IMR-90 (cell line): Measurements from ENCODE around the gene CCND3. TPM values are rescaled to one million over a fixed set of nuclear protein-coding genes. Genes with fewer than 3 reads are reported as not detected.

Source experiments
- ATAC-seq: fragments of 200-7000 bp; cut with Tn5 transposase; 2 replicates; pipeline ENCODE4 v1.9.1; 2020; ENCODE audit warnings: low read depth, mild to moderate bottlenecking, moderate library complexity
- BruUV-seq: library from RNA; stranded (reverse); fragments of 400-500 nt; replicated peaks from 2 replicates; lab custom pipeline; 2021; lab: Mats Ljungman, UMichigan
- CTCF ChIA-PET: fragments of 300-600 bp; formaldehyde crosslinking; extraction: SDS; loops from one replicate; lab custom pipeline; 2021; ENCODE audit warnings: antibody characterized with exemption; lab: Yijun Ruan, JAX
- POLR2A ChIA-PET: fragments of 300-600 bp; sonication (Branson Sonifier 250); formaldehyde crosslinking; loops from one replicate; lab custom pipeline; 2022; ENCODE audit warnings: antibody characterized with exemption; ENCODE audit not compliant: unreplicated experiment; lab: Charles Lee
- DNase-seq: peaks from one replicate; pipeline ENCODE4 v3.0.0; 2013
- H2AFZ ChIP-seq: replicated peaks from 2 replicates; pipeline ENCODE3; 2013; ENCODE audit warnings: low read length, mild to moderate bottlenecking; ENCODE audit not compliant: poor library complexity
- H2AK5ac ChIP-seq: 2 replicates; pipeline ENCODE4 v1.6.1; 2013; ENCODE audit warnings: low read depth, low read length, inconsistent platforms
- H2AK9ac ChIP-seq: replicated peaks from 2 replicates; pipeline ENCODE3; 2013; ENCODE audit warnings: mild to moderate bottlenecking, low read depth, low read length, moderate library complexity; ENCODE audit not compliant: poor library complexity
- H2BK120ac ChIP-seq: 2 replicates; pipeline ENCODE4 v1.6.1; 2013; ENCODE audit warnings: low read depth, low read length, inconsistent platforms
- H2BK15ac ChIP-seq: 3 replicates; pipeline ENCODE4 v1.6.1; 2013; ENCODE audit warnings: low read depth, low read length, inconsistent platforms
- H2BK20ac ChIP-seq: 2 replicates; pipeline ENCODE4 v1.6.1; 2013; ENCODE audit warnings: low read depth, mild to moderate bottlenecking, inconsistent platforms, low read length, moderate library complexity
- H2BK5ac ChIP-seq: 2 replicates; pipeline ENCODE4 v1.6.1; 2013; ENCODE audit warnings: mild to moderate bottlenecking, low read depth, low read length, inconsistent platforms; ENCODE audit not compliant: poor library complexity, severe bottlenecking
- H3K14ac ChIP-seq: replicated peaks from 2 replicates; pipeline ENCODE4 v1.6.1; 2013; ENCODE audit warnings: low read depth, low read length, inconsistent platforms
- H3K18ac ChIP-seq: 2 replicates; pipeline ENCODE4 v1.6.1; 2013; ENCODE audit warnings: low read depth, low read length, control low read depth
- H3K23ac ChIP-seq: 2 replicates; pipeline ENCODE4 v1.6.1; 2013; ENCODE audit warnings: low read depth, low read length, inconsistent platforms
- H3K27ac ChIP-seq: 2 replicates; pipeline ENCODE4 v1.5.1; 2013; ENCODE audit warnings: mild to moderate bottlenecking, control low read depth, low read length; ENCODE audit not compliant: insufficient read depth
- H3K27me3 ChIP-seq: 2 replicates; pipeline ENCODE4 v1.6.1; 2013; ENCODE audit warnings: low read length; ENCODE audit not compliant: control insufficient read depth, insufficient read depth
- H3K36me3 ChIP-seq: 2 replicates; pipeline ENCODE4 v1.6.1; 2013; ENCODE audit warnings: low read length, mixed read lengths; ENCODE audit not compliant: control insufficient read depth, insufficient read depth
- H3K4ac ChIP-seq: 2 replicates; pipeline ENCODE4 v1.6.1; 2013; ENCODE audit warnings: low read depth, low read length, inconsistent platforms
- H3K4me1 ChIP-seq: 2 replicates; pipeline ENCODE4 v1.6.1; 2013; ENCODE audit warnings: low read length, mixed read lengths; ENCODE audit not compliant: control insufficient read depth, insufficient read depth
- H3K4me2 ChIP-seq: 2 replicates; pipeline ENCODE4 v1.6.1; 2013; ENCODE audit warnings: low read depth, mild to moderate bottlenecking, control low read depth, low read length, moderate library complexity
- H3K4me3 ChIP-seq: 2 replicates; pipeline ENCODE4 v1.5.1; 2013; ENCODE audit warnings: low read depth, mild to moderate bottlenecking, control low read depth, low read length, moderate library complexity; ENCODE audit not compliant: insufficient read depth
- H3K56ac ChIP-seq: 2 replicates; pipeline ENCODE4 v1.6.1; 2013; ENCODE audit warnings: low read length, inconsistent platforms; ENCODE audit not compliant: insufficient read depth; ENCODE audit errors: extremely low read depth
- H3K79me1 ChIP-seq, 2 experiments: 2 replicates each; pipeline ENCODE4 v1.6.1; 2013; ENCODE audit warnings: low read length in 2 of 2, inconsistent platforms in 1 of 2, low read depth in 1 of 2
- H3K9ac ChIP-seq: 2 replicates; pipeline ENCODE4 v1.6.1; 2013; ENCODE audit warnings: low read depth, low read length, control low read depth
- H3K9me1 ChIP-seq: 2 replicates; pipeline ENCODE4 v1.6.1; 2013; ENCODE audit warnings: low read length, inconsistent platforms; ENCODE audit not compliant: insufficient read depth
- H3K9me3 ChIP-seq: 2 replicates; pipeline ENCODE4 v1.6.1; 2013; ENCODE audit warnings: low read length; ENCODE audit not compliant: control insufficient read depth, insufficient read depth
- H4K20me1 ChIP-seq: 2 replicates; pipeline ENCODE4 v1.6.1; 2013; ENCODE audit warnings: low read length, inconsistent platforms; ENCODE audit not compliant: insufficient read depth
- H4K5ac ChIP-seq: 2 replicates; pipeline ENCODE4 v1.6.1; 2013; ENCODE audit warnings: mild to moderate bottlenecking, low read depth, low read length, control low read depth
- H4K8ac ChIP-seq, 2 experiments: 2 replicates each; pipeline ENCODE4 v1.6.1; 2013; ENCODE audit warnings: low read depth in 2 of 2, low read length in 2 of 2, control low read depth in 1 of 2, inconsistent platforms in 1 of 2
- H4K91ac ChIP-seq: 2 replicates; pipeline ENCODE4 v1.6.1; 2013; ENCODE audit warnings: low read depth, low read length, inconsistent platforms; ENCODE audit not compliant: insufficient read depth
- BHLHE40 ChIP-seq: fragments of 150-350 bp; IDR thresholded peaks from 2 replicates; pipeline ENCODE4 v1.6.1; 2016; ENCODE audit warnings: mild to moderate bottlenecking, low read depth, low read length
- CTCF ChIP-seq: conservative IDR thresholded peaks from 2 replicates; pipeline ENCODE4 v1.5.1; 2012; ENCODE audit warnings: mild to moderate bottlenecking, low read depth, low read length, improper control_type of control experiment
- FOS ChIP-seq: fragments of 150-350 bp; IDR thresholded peaks from 2 replicates; pipeline ENCODE4 v1.6.1; 2016; ENCODE audit warnings: low read depth, low read length
- MAFK ChIP-seq: IDR thresholded peaks from 2 replicates; pipeline ENCODE4 v1.6.1; 2012; ENCODE audit warnings: low read depth, low read length, improper control_type of control experiment
- MAZ ChIP-seq: IDR thresholded peaks from 2 replicates; pipeline ENCODE4 v1.6.1; 2012; ENCODE audit warnings: low read depth, mild to moderate bottlenecking, low read length, improper control_type of control experiment, moderate library complexity, borderline replicate concordance
- MXI1 ChIP-seq: IDR thresholded peaks from 2 replicates; pipeline ENCODE4 v1.6.1; 2012; ENCODE audit warnings: low read depth, mild to moderate bottlenecking, low read length, moderate library complexity, borderline replicate concordance
- NFE2L2 ChIP-seq: fragments of 150-350 bp; IDR thresholded peaks from 2 replicates; pipeline ENCODE4 v1.6.1; 2016; ENCODE audit warnings: low read depth, mild to moderate bottlenecking, low read length
- POLR2A ChIP-seq: IDR thresholded peaks from 2 replicates; pipeline ENCODE4 v1.6.1; 2012; ENCODE audit warnings: mild to moderate bottlenecking, low read depth, low read length
- RAD21 ChIP-seq: IDR thresholded peaks from 2 replicates; pipeline ENCODE4 v1.6.1; 2012; ENCODE audit warnings: low read length, improper control_type of control experiment
- RFX5 ChIP-seq: IDR thresholded peaks from 2 replicates; pipeline ENCODE4 v1.8.0; 2012; ENCODE audit warnings: low read depth, mild to moderate bottlenecking, low read length, moderate library complexity
- SMC3 ChIP-seq: fragments of 150-350 bp; IDR thresholded peaks from 2 replicates; pipeline ENCODE4 v1.6.1; 2016; ENCODE audit warnings: low read depth, mild to moderate bottlenecking, antibody characterized with exemption, low read length, moderate library complexity
- USF2 ChIP-seq: fragments of 150-350 bp; IDR thresholded peaks from 2 replicates; pipeline ENCODE4 v1.6.1; 2017; ENCODE audit warnings: mild to moderate bottlenecking, antibody characterized with exemption, low read length, low read depth
- WGBS, 2 experiments: methylation state at CpG; one replicate each; pipeline versions ENCODE4 v1.1.5 to v1.1.7; 2013; ENCODE audit warnings: missing lambda C conversion rate in 2 of 2; ENCODE audit not compliant: insufficient read length in 1 of 2; ENCODE audit errors: extremely low coverage in 2 of 2; 5-methylcytosine and 5-hydroxymethylcytosine counted together
- dilution Hi-C: fragments of 300-500 bp; cut with HindIII; formaldehyde crosslinking; loops from one replicate; pipeline ENCODE4 v1.14.3; 2018; ENCODE audit warnings: low sequenced_read_pairs; ENCODE audit not compliant: unreplicated experiment
- in situ Hi-C: fragments of 300-500 bp; cut with MboI; formaldehyde crosslinking; loops from 3 replicates; pipeline ENCODE4 v1.14.3; 2019; ENCODE audit warnings: low sequenced_read_pairs, inconsistent platforms, mixed read lengths
- intact Hi-C: fragments of 100-400 bp; cut with micrococcal nuclease; formaldehyde crosslinking; loops from 2 replicates; pipeline ENCODE4 v1.10.0; 2022
- polyA plus RNA-seq, 3 experiments: library from polyadenylated mRNA; depleted of rRNA; stranded (reverse); fragments of >200 nt; gene quantifications; 2 replicates each; pipeline ENCODE4 v1.2.3, GENCODE V29; 2012; ENCODE audit warnings: low replicate concordance in 1 of 3
- total RNA-seq: library from RNA; depleted of rRNA; stranded (reverse); fragments of >200 nt; gene quantifications from 2 replicates; pipeline ENCODE4 v1.2.3, GENCODE V29; 2012

CCND3 gene
- total and polyA plus RNA-seq, 2 of the 4 experiments (the other 2 are of a cell fraction), result 19.2 to 61.9 TPM

GRCh38 chr6:41935193-41935574 lies 6.4 kb downstream of the CCND3 start:
- no peak for ATAC-seq
- Histone ChIP-seq H3K36me3 (peaks cover 50% of the 10 kb centered on the region), H3K27ac (no peak overlapping the region), H2BK20ac (no peak overlapping the region), H3K14ac (no peak overlapping the region), H2BK120ac (no peak overlapping the region), H2AK5ac (no peak overlapping the region), H4K91ac (no peak overlapping the region), H3K9ac (no peak overlapping the region), H2BK15ac (no peak overlapping the region), H3K23ac (no peak overlapping the region), H4K5ac (no peak overlapping the region), H3K4ac (no peak overlapping the region), H3K9me3 (no peaks in the 10 kb centered on the region), H3K79me1 (peaks cover 19 to 66% of the 10 kb centered on the region in 2 experiments), H2AK9ac (no peak overlapping the region), H4K8ac (no peak overlapping the region), H2BK5ac (no peak overlapping the region), H3K4me3 (no peak overlapping the region), H3K27me3 (no peaks in the 10 kb centered on the region), H3K9me1 (peaks cover 10% of the 10 kb centered on the region; the same call in 1 of the 2 replicates), H2AFZ (no peak overlapping the region), H3K4me2 (no peak overlapping the region), H3K18ac (no peak overlapping the region), H3K4me1 (peaks cover 24% of the 10 kb centered on the region), H3K56ac (no peak overlapping the region), H4K20me1 (peaks cover 47% of the 10 kb centered on the region)
- no CpG with 5 or more reads among the region's 1 CpG for WGBS, 2 experiments
- dilution Hi-C loops (no loop called here), intact Hi-C loops (loop anchor here (5.0 kb wide), 2 partner anchors 133 to 153 kb away; partner anchors contain the start of gene PRICKLE4), in situ Hi-C loops (loop anchor here (5.0 to 10.0 kb wide), 2 partner anchors 107 to 150 kb away; partner anchors contain the start of genes PRICKLE4 and TOMM6)
- no TSS peak for BruUV-seq
- ChIA-PET POLR2A (no interaction called here), CTCF (interaction anchor here (0.9 to 1.4 kb wide), 2 partner anchors 53 to 110 kb away, joined by 3 to 4 read pairs; no protein-coding TSS in a partner anchor)
- no peak for TF ChIP-seq MXI1
- no peak for TF ChIP-seq CTCF
- no peak for TF ChIP-seq BHLHE40
- TF ChIP-seq NFE2L2, result no peak
- TF ChIP-seq MAZ, result no peak
- TF ChIP-seq USF2, result no peak
- TF ChIP-seq FOS, result no peak
- no peak for TF ChIP-seq RFX5
- no peak for TF ChIP-seq MAFK
- TF ChIP-seq RAD21, result no peak
- TF ChIP-seq POLR2A, result no peak
- TF ChIP-seq SMC3, result no peak
- DNase-seq, result no peak
